ENCODE data around the gene PPFIA3.

- TF ChIP-seq CTCF (conservative IDR thresholded peaks at IDR 0.05) (no peak), EZH2 (IDR thresholded peaks at IDR 0.05; ENCODE audit: low read depth) (no peak)
Observed at GRCh38 chr19:49084206-49085019, 34.9 kb upstream of the PPFIA3 start.
